ENCODE results near the gene APOL1. TPM values are rescaled to one million over a fixed set of nuclear protein-coding genes. Genes with fewer than 3 reads are reported as not detected.
A peak's percentile ranks its signal among the peaks of the same experiment; 100 is the strongest.
"Not testable (repeated sequence)": the region's sequence is repeated elsewhere in the genome, so short reads cannot be mapped to it uniquely, and the experiment has no call there.

The APOL1 gene
- total RNA-seq, 1 donor from 2014 or later, result not detected

DNA sequence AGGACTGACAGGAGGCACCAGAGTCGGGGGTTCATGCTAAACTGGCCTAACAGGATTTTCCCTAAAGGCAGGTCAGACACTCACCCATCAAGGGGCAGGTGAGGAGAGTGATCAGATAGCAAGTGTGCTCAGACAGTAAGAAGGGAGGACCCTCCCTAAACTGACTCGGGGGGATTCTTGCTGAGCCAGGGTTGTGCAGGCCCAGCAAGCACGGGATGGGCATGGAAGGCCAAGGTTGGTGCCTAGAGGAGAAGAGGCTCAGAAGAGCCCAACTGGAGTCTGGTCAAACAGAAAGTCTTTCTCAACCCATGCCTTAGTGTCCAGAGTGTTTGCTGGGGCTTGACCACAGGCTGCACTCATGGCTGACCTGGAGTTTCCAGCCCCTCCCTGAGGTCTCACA, 6.2 kb upstream of the APOL1 start:
- Histone ChIP-seq H3F3A (ENCODE audit: low read depth) (no peaks in the 10 kb centered on the region), H3K36me3 (no peaks in the 10 kb centered on the region), H2AFZ (replicated peaks) (no peak overlapping the region), H3K27me3 (no peaks in the 10 kb centered on the region), H4K20me1 (ENCODE audit: low read depth) (no peaks in the 10 kb centered on the region), H3K4me3 (no peak overlapping the region), H3K9ac (no peak overlapping the region), H3K4me2 (no peak overlapping the region), H3K27ac (no peak overlapping the region), H3K9me3 (ENCODE audit: low read depth) (peaks cover 8% of the 10 kb centered on the region), H3K4me1 (peaks cover 6% of the 10 kb centered on the region), H3K79me2 (ENCODE audit: low read depth) (no peaks in the 10 kb centered on the region)
- Mint-ChIP-seq H3K4me1 (no peaks in the 10 kb centered on the region), H3K4me3 (no peak overlapping the region), H3K36me3 (peaks cover 6% of the 10 kb centered on the region), H3K27ac (peak overlapping the region; percentile 29), H3K27me3 (ENCODE audit: insufficient read depth, low read depth) (peaks cover 5% of the 10 kb centered on the region), H3K9me3 (peaks cover 47% of the 10 kb centered on the region)
- no peak for DNase-seq (ENCODE audit: low spot score)
- no peak for TF ChIP-seq CTCF (IDR thresholded peaks at IDR 0.05)
- TF ChIP-seq EZH2phosphoT487 (IDR thresholded peaks at IDR 0.05), result no peak
- no peak for TF ChIP-seq EZH2 (IDR thresholded peaks at IDR 0.05)

GRCh38 chr22:36247955-36248354, 5.0 kb upstream of the APOL1 start:
- TF ChIP-seq EZH2 (IDR thresholded peaks at IDR 0.05), result no peak
- TF ChIP-seq CTCF (IDR thresholded peaks at IDR 0.05), result no peak
- no peak for TF ChIP-seq EZH2phosphoT487 (IDR thresholded peaks at IDR 0.05)
- Histone ChIP-seq H3K79me2 (ENCODE audit: low read depth) (no peaks in the 10 kb centered on the region), H4K20me1 (ENCODE audit: low read depth) (no peaks in the 10 kb centered on the region), H3K36me3 (no peaks in the 10 kb centered on the region), H3K4me1 (peaks cover 6% of the 10 kb centered on the region), H3K9ac (no peak overlapping the region), H3K4me2 (no peak overlapping the region), H3K9me3 (ENCODE audit: low read depth) (peaks cover 8% of the 10 kb centered on the region), H3K27me3 (no peaks in the 10 kb centered on the region), H3F3A (ENCODE audit: low read depth) (no peaks in the 10 kb centered on the region), H3K27ac (no peak overlapping the region), H2AFZ (replicated peaks) (no peak overlapping the region), H3K4me3 (no peak overlapping the region)
- peaks cover 2% of the 10 kb centered on the region for H3K36me3 Mint-ChIP-seq
- DNase-seq (ENCODE audit: low spot score), result no peak
- H3K9me3 Mint-ChIP-seq, result peaks cover 37% of the 10 kb centered on the region
- H3K27me3 Mint-ChIP-seq (ENCODE audit: insufficient read depth, low read depth), result peaks cover 5% of the 10 kb centered on the region
- no peak overlapping the region for H3K27ac Mint-ChIP-seq
- peaks cover 4% of the 10 kb centered on the region for H3K4me1 Mint-ChIP-seq
- no peak overlapping the region for H3K4me3 Mint-ChIP-seq

DNA sequence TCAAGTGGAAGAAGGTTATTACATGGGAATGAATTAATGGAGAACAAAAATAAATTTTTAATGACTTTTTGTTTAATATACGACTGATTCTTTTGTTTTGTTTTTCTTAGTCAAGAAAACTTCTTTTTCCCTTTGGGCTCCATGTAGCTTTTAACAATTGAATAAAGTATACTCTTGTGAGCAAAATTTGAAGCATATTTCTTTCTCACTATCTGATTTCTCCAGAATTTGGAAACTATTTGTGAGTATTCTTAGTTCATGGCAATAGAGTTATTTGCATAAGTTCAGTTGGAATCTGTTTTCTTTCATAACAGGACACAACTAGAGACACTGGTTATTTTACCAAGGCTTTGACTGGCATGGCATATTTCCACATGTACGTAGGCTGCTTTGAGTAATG, 3.8 kb upstream of the APOL1 start:
- Histone ChIP-seq H3K4me2 (no peak overlapping the region), H4K20me1 (ENCODE audit: low read depth) (no peaks in the 10 kb centered on the region), H3K9ac (no peak overlapping the region), H2AFZ (replicated peaks) (no peak overlapping the region), H3K27me3 (no peaks in the 10 kb centered on the region), H3K36me3 (no peaks in the 10 kb centered on the region), H3K9me3 (ENCODE audit: low read depth) (peaks cover 8% of the 10 kb centered on the region), H3K27ac (no peak overlapping the region), H3K79me2 (ENCODE audit: low read depth) (no peaks in the 10 kb centered on the region), H3K4me1 (peaks cover 6% of the 10 kb centered on the region), H3K4me3 (no peak overlapping the region), H3F3A (ENCODE audit: low read depth) (no peaks in the 10 kb centered on the region)
- Mint-ChIP-seq H3K27me3 (ENCODE audit: insufficient read depth, low read depth) (peaks cover 5% of the 10 kb centered on the region), H3K36me3 (peaks cover 2% of the 10 kb centered on the region), H3K4me3 (no peak overlapping the region), H3K4me1 (peaks cover 10% of the 10 kb centered on the region), H3K27ac (no peak overlapping the region), H3K9me3 (peaks cover 33% of the 10 kb centered on the region)
- no peak for DNase-seq (ENCODE audit: low spot score)
- TF ChIP-seq EZH2phosphoT487 (IDR thresholded peaks at IDR 0.05) (no peak), CTCF (IDR thresholded peaks at IDR 0.05) (no peak), EZH2 (IDR thresholded peaks at IDR 0.05) (no peak)

DNA sequence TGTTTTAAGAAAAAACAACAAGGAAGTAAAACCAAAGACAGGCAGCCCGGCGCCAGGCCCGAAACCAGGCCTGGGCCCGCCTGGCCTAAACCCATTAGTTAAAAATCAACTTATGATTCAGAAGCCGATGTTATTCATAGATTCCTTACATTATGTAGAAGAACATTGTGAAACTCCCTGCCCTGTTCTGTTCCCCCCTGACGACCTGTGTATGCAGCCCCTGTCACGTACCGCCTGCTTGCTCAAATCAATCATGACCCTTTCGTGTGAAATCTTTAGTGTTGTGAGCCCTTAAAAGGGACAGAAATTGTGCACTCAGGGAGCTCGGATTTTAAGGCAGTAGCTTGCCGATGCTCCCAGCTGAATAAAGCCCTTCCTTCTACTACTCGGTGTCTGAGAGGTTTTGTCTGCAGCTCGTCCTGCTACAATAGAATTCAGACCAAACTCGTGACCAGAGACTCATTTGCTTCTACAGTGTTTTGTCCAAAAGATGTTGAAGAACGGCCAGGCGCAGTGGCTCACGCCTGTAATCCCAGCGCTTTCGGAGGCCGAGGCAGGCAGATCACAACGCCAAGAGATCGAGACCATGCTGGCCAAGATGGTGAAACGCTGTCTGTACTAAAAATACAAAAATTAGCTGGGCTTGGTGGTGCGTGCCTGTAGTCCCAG, 2.5 kb upstream of the APOL1 start:
- Histone ChIP-seq H2AFZ (replicated peaks) (peak overlapping the region; percentile 68), H3K4me1 (peaks cover 13% of the 10 kb centered on the region)
- H3K4me2 ChIP-seq; DNase-seq (ENCODE audit: low spot score); H3K9ac ChIP-seq; H3F3A ChIP-seq (ENCODE audit: low read depth); H3K4me3 Mint-ChIP-seq; H3K9me3 ChIP-seq (ENCODE audit: low read depth); H3K27me3 Mint-ChIP-seq (ENCODE audit: insufficient read depth, low read depth); H3K36me3 Mint-ChIP-seq; H3K27me3 ChIP-seq; H3K79me2 ChIP-seq (ENCODE audit: low read depth); H3K4me3 ChIP-seq; H3K27ac Mint-ChIP-seq; H4K20me1 ChIP-seq (ENCODE audit: low read depth); H3K27ac ChIP-seq; H3K36me3 ChIP-seq: not testable (repeated sequence)
- peaks cover 16% of the 10 kb centered on the region for H3K4me1 Mint-ChIP-seq
- peaks cover 33% of the 10 kb centered on the region for H3K9me3 Mint-ChIP-seq

DNA sequence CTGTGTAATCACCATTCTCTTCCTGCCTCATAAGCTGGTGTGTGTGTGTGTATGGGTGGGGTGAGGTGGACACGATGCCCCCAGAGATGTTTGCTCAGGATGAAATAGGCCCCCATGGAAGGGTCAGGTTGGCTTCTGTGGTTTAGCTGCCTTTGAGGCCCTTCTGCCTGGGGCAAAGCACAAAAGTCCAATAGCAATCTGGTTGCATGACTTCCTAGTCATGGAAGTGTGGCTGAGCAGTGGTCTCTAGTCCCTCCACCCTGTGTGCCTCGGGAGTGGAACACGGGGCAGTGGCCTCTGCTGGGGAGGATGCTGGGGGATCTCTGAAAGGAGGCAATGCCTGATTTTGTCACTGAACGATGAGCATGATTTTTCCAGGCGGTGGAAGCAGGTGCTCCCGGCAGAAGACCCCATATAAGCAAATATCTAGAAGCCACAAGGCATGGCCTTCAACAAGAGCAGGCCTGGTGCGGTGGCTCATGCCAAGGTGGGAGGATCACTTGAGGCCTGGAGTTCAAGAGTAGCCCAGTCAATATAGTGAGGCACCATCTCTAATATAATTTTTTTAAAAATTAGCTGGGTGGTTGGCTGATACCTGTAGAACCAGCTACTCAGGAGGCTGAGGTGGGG, 839 bp upstream of the APOL1 start:
- DNase-seq (ENCODE audit: low spot score); H3K27me3 ChIP-seq; H3K27ac Mint-ChIP-seq; H3K79me2 ChIP-seq (ENCODE audit: low read depth); H3K36me3 ChIP-seq; H3K27me3 Mint-ChIP-seq (ENCODE audit: insufficient read depth, low read depth); H3K4me3 ChIP-seq; H3K36me3 Mint-ChIP-seq; H3K27ac ChIP-seq; H4K20me1 ChIP-seq (ENCODE audit: low read depth); H3K9ac ChIP-seq; H3F3A ChIP-seq (ENCODE audit: low read depth); H3K9me3 ChIP-seq (ENCODE audit: low read depth); H3K4me2 ChIP-seq; H3K4me3 Mint-ChIP-seq; H2AFZ ChIP-seq (replicated peaks): not testable (repeated sequence)
- peaks cover 28% of the 10 kb centered on the region for H3K9me3 Mint-ChIP-seq
- peaks cover 21% of the 10 kb centered on the region for H3K4me1 ChIP-seq
- H3K4me1 Mint-ChIP-seq, result peaks cover 32% of the 10 kb centered on the region

All from neural progenitor cell (in vitro differentiated cells).